RKO (cell line): Measurements from ENCODE around the gene BEND6.

Experiments
- DNase-seq: peaks from one replicate; pipeline ENCODE4 v3.0.0-alpha.2; 2016; ENCODE audit warnings: low spot score

BEND6 gene

GRCh38 chr6:56954403-56955170 is at the start of gene BEND6:
TSS of gene BEND6 (plus strand) at chr6:56955107. CDS start at chr6:56981811, 26,704 bp downstream.
- no peak for DNase-seq

GRCh38 chr6:56905378-56905777 is 49.5 kb upstream of the BEND6 start:
- DNase-seq: no peak

GRCh38 chr6:56906752-56907151 is 48.2 kb upstream of the BEND6 start:
- no peak for DNase-seq

- no peak for DNase-seq
Observed at GRCh38 chr6:56909115-56909907, 45.6 kb upstream of the BEND6 start.

- DNase-seq: peak; percentile 16
Observed at GRCh38 chr6:56911847-56912246, 43.1 kb upstream of the BEND6 start.

GRCh38 chr6:56913285-56914074 is 41.4 kb upstream of the BEND6 start:
- no peak for DNase-seq

GRCh38 chr6:56914798-56915658 is 39.9 kb upstream of the BEND6 start:
- no peak for DNase-seq

- no peak for DNase-seq
Observed at GRCh38 chr6:56915832-56916231, 39.1 kb upstream of the BEND6 start.

GRCh38 chr6:56916849-56917551 is 37.9 kb upstream of the BEND6 start:
- DNase-seq: no peak

- DNase-seq: no peak
Observed at GRCh38 chr6:56922645-56923044, 32.3 kb upstream of the BEND6 start.

- DNase-seq: no peak
Observed at GRCh38 chr6:56923565-56923964, 31.3 kb upstream of the BEND6 start.

GRCh38 chr6:56927538-56928453 is 27.1 kb upstream of the BEND6 start:
- no peak for DNase-seq

GRCh38 chr6:56930846-56931245 is 24.1 kb upstream of the BEND6 start:
- no peak for DNase-seq

GRCh38 chr6:56932910-56933477 is 21.9 kb upstream of the BEND6 start:
- DNase-seq: no peak

- no peak for DNase-seq
Observed at GRCh38 chr6:56933650-56934049, 21.3 kb upstream of the BEND6 start.

GRCh38 chr6:56934876-56935275 is 20.0 kb upstream of the BEND6 start:
- DNase-seq: no peak

- no peak for DNase-seq
Observed at GRCh38 chr6:56936466-56936865, 18.4 kb upstream of the BEND6 start.

GRCh38 chr6:56938649-56939191 is 16.2 kb upstream of the BEND6 start:
- DNase-seq: peak; percentile 94

GRCh38 chr6:56940463-56940862 is 14.4 kb upstream of the BEND6 start:
- DNase-seq: no peak
